Activated CD4-positive, alpha-beta memory T cell treated with anti-CD3 and anti-CD28 coated beads for 36 hours (primary cell): ENCODE measurements around the gene MEGF8. TPM values are rescaled to one million over a fixed set of nuclear protein-coding genes. Genes with fewer than 3 reads are reported as not detected.

Source experiments
- CTCF ChIA-PET: fragments of 350-600 bp; sonication (Branson Sonifier 250); formaldehyde crosslinking; loops from one replicate; lab custom pipeline; 2021; ENCODE audit warnings: antibody characterized with exemption, inconsistent platforms; lab: Charles Lee
- POLR2A ChIA-PET: fragments of 350-600 bp; sonication (Branson Sonifier 250); formaldehyde crosslinking; loops from one replicate; lab custom pipeline; 2021; ENCODE audit warnings: antibody characterized with exemption; lab: Charles Lee
- DNase-seq: peaks from one replicate; pipeline ENCODE4 v3.0.0-alpha.2; 2020
- H3K27ac Mint-ChIP-seq: one replicate; pipeline ENCODE4 v1.8.0; 2021; ENCODE audit warnings: mixed read lengths
- H3K27me3 Mint-ChIP-seq: one replicate; pipeline ENCODE4 v1.8.0; 2021; ENCODE audit warnings: mixed read lengths
- H3K36me3 Mint-ChIP-seq: one replicate; pipeline ENCODE4 v1.8.0; 2021; ENCODE audit warnings: mixed read lengths
- H3K4me1 Mint-ChIP-seq: one replicate; pipeline ENCODE4 v1.8.0; 2021; ENCODE audit warnings: low read depth, mixed read lengths
- H3K4me3 Mint-ChIP-seq: one replicate; pipeline ENCODE4 v1.8.0; 2021; ENCODE audit warnings: mild to moderate bottlenecking, mixed read lengths
- H3K9me3 Mint-ChIP-seq: one replicate; pipeline ENCODE4 v1.8.0; 2021; ENCODE audit warnings: mixed read lengths
- intact Hi-C: fragments of 100-400 bp; cut with micrococcal nuclease; formaldehyde crosslinking; loops from one replicate; pipeline ENCODE4 v1.15.1; 2023
- total RNA-seq, 2 experiments: library from RNA; stranded (reverse); gene quantifications; one replicate each; pipeline ENCODE4 v1.2.3, GENCODE V29; 2021

Gene MEGF8
- total RNA-seq, 2 experiments from 2014 or later, result 6.0 to 7.2 TPM

GRCh38 chr19:42420055-42420544 lies 94.7 kb downstream of the MEGF8 start:
- POLR2A ChIA-PET, result interaction anchor here (1.1 kb wide), 1 partner anchor 24 kb away, joined by 3 read pairs; no protein-coding TSS in a partner anchor
- Mint-ChIP-seq H3K9me3 (no peaks in the 10 kb centered on the region), H3K4me3 (no peak overlapping the region)

GRCh38 chr19:42421101-42421500 lies 95.7 kb downstream of the MEGF8 start:
- Mint-ChIP-seq H3K4me3 (no peak overlapping the region), H3K36me3 (no peaks in the 10 kb centered on the region), H3K27me3 (no peaks in the 10 kb centered on the region), H3K4me1 (peaks cover 37% of the 10 kb centered on the region), H3K9me3 (no peaks in the 10 kb centered on the region), H3K27ac (no peak overlapping the region)
- CTCF ChIA-PET, result interaction anchor here (0.9 to 4.3 kb wide), 9 partner anchors 12 to 125 kb away, joined by 3 to 43 read pairs (median 13); partner anchors contain the start of gene CEACAM1
- intact Hi-C loops, result loop anchor here (5.0 kb wide), 2 partner anchors 119 to 289 kb away; partner anchors contain the start of genes PAFAH1B3, POU2F2 and PRR19
- POLR2A ChIA-PET, result no interaction called here
- DNase-seq, result no peak

More at GRCh38 chr19:42420055-42420544, 94.7 kb downstream of the MEGF8 start:
- CTCF ChIA-PET, result interaction anchor here (0.6 to 4.3 kb wide), 18 partner anchors 9 to 443 kb away, joined by 3 to 43 read pairs (median 4); partner anchors contain the start of gene CEACAM1
- H3K27me3 Mint-ChIP-seq, result no peaks in the 10 kb centered on the region
- peak overlapping the region; percentile 19 for H3K27ac Mint-ChIP-seq
- intact Hi-C loops, result loop anchor here (1.0 to 5.0 kb wide), 3 partner anchors 13 to 288 kb away; partner anchors contain the start of genes PAFAH1B3, POU2F2 and PRR19
- H3K36me3 Mint-ChIP-seq, result no peaks in the 10 kb centered on the region
- H3K4me1 Mint-ChIP-seq, result peaks cover 37% of the 10 kb centered on the region
- DNase-seq, result peak; percentile 89

- ChIA-PET POLR2A (no interaction called here), CTCF (interaction anchor here (1.0 to 4.3 kb wide), 7 partner anchors 11 to 107 kb away, joined by 3 to 43 read pairs (median 13); partner anchors contain the start of gene CEACAM1)
- Mint-ChIP-seq H3K9me3 (no peaks in the 10 kb centered on the region), H3K36me3 (no peaks in the 10 kb centered on the region), H3K27ac (no peak overlapping the region), H3K27me3 (no peaks in the 10 kb centered on the region), H3K4me3 (peak overlapping the region; percentile 13), H3K4me1 (peaks cover 37% of the 10 kb centered on the region)
- DNase-seq, result no peak
- intact Hi-C loops, result loop anchor here (2.0 to 5.0 kb wide), 3 partner anchors 19 to 289 kb away; partner anchors contain the start of genes PAFAH1B3, POU2F2 and PRR19
These were observed 96.2 kb downstream of the MEGF8 start for GRCh38 chr19:42421591-42422031.

- Mint-ChIP-seq H3K4me1 (peaks cover 37% of the 10 kb centered on the region), H3K4me3 (peak overlapping the region; percentile 92), H3K36me3 (no peaks in the 10 kb centered on the region), H3K9me3 (no peaks in the 10 kb centered on the region), H3K27ac (peak overlapping the region; percentile 87), H3K27me3 (no peaks in the 10 kb centered on the region)
- no peak for DNase-seq
- intact Hi-C loops, result loop anchor here (2.0 to 5.0 kb wide), 3 partner anchors 19 to 290 kb away; partner anchors contain the start of genes PAFAH1B3, POU2F2 and PRR19
- ChIA-PET CTCF (interaction anchor here (1.3 to 4.3 kb wide), 4 partner anchors 10 to 290 kb away, joined by 5 to 43 read pairs (median 9); partner anchors contain the start of gene POU2F2), POLR2A (interaction anchor here (1.4 kb wide), 1 partner anchor 28 kb away, joined by 3 read pairs; no protein-coding TSS in a partner anchor)
These were observed 96.9 kb downstream of the MEGF8 start for GRCh38 chr19:42422092-42422900.

GRCh38 chr19:42422901-42423461 lies 97.5 kb downstream of the MEGF8 start:
- H3K36me3 Mint-ChIP-seq, result no peaks in the 10 kb centered on the region
- no peaks in the 10 kb centered on the region for H3K9me3 Mint-ChIP-seq
- H3K4me3 Mint-ChIP-seq, result peak overlapping the region; percentile 92
- ChIA-PET POLR2A (interaction anchor here (0.7 to 1.4 kb wide), 2 partner anchors 26 to 27 kb away, joined by 3 to 6 read pairs; no protein-coding TSS in a partner anchor), CTCF (interaction anchor here (1.0 to 4.2 kb wide), 9 partner anchors 12 to 291 kb away, joined by 3 to 40 read pairs (median 5); partner anchors contain the start of genes CEACAM1 and POU2F2)
- H3K4me1 Mint-ChIP-seq, result peaks cover 37% of the 10 kb centered on the region
- H3K27me3 Mint-ChIP-seq, result no peaks in the 10 kb centered on the region
- H3K27ac Mint-ChIP-seq, result peak overlapping the region; percentile 87
- intact Hi-C loops, result loop anchor here (1.0 to 5.0 kb wide), 5 partner anchors 18 to 291 kb away; partner anchors contain the start of genes MEGF8, PAFAH1B3, POU2F2 and PRR19
- peak; percentile 68 for DNase-seq

- CTCF ChIA-PET, result interaction anchor here (1.0 to 5.2 kb wide), 11 partner anchors 10 to 291 kb away, joined by 3 to 40 read pairs (median 5); partner anchors contain the start of genes CEACAM1 and POU2F2
- POLR2A ChIA-PET, result interaction anchor here (0.7 to 1.4 kb wide), 2 partner anchors 27 kb away, joined by 3 to 6 read pairs; no protein-coding TSS in a partner anchor
- Mint-ChIP-seq H3K9me3 (no peaks in the 10 kb centered on the region), H3K27ac (peak overlapping the region; percentile 87), H3K27me3 (no peaks in the 10 kb centered on the region), H3K4me1 (peaks cover 37% of the 10 kb centered on the region), H3K36me3 (no peaks in the 10 kb centered on the region), H3K4me3 (peak overlapping the region; percentile 92)
- peak; percentile 97 for DNase-seq
- intact Hi-C loops, result loop anchor here (1.0 to 5.0 kb wide), 5 partner anchors 17 to 291 kb away; partner anchors contain the start of genes MEGF8, PAFAH1B3, POU2F2 and PRR19
These were observed 98.3 kb downstream of the MEGF8 start for GRCh38 chr19:42423462-42424344.

GRCh38 chr19:42424345-42424707 lies 98.9 kb downstream of the MEGF8 start:
- intact Hi-C loops, result loop anchor here (5.0 kb wide), 2 partner anchors 122 to 292 kb away; partner anchors contain the start of genes PAFAH1B3, POU2F2 and PRR19
- DNase-seq, result no peak
- no peaks in the 10 kb centered on the region for H3K36me3 Mint-ChIP-seq
- peaks cover 37% of the 10 kb centered on the region for H3K4me1 Mint-ChIP-seq
- no peaks in the 10 kb centered on the region for H3K27me3 Mint-ChIP-seq
- ChIA-PET POLR2A (no interaction called here), CTCF (interaction anchor here (1.4 to 5.2 kb wide), 5 partner anchors 9 to 16 kb away, joined by 3 to 40 read pairs (median 5); no protein-coding TSS in a partner anchor)
- H3K27ac Mint-ChIP-seq, result peak overlapping the region; percentile 87
- H3K4me3 Mint-ChIP-seq, result no peak overlapping the region
- H3K9me3 Mint-ChIP-seq, result no peaks in the 10 kb centered on the region

- H3K27me3 Mint-ChIP-seq, result no peaks in the 10 kb centered on the region
These were observed 99.3 kb downstream of the MEGF8 start for GRCh38 chr19:42424712-42425131.

GRCh38 chr19:42426643-42427042 lies 101.2 kb downstream of the MEGF8 start:
- Mint-ChIP-seq H3K36me3 (no peaks in the 10 kb centered on the region), H3K9me3 (no peaks in the 10 kb centered on the region), H3K4me1 (peaks cover 17% of the 10 kb centered on the region), H3K27ac (no peak overlapping the region), H3K27me3 (no peaks in the 10 kb centered on the region), H3K4me3 (no peak overlapping the region)
- ChIA-PET CTCF (interaction anchor here (4.2 to 5.2 kb wide), 2 partner anchors 12 to 14 kb away, joined by 29 to 40 read pairs; no protein-coding TSS in a partner anchor), POLR2A (no interaction called here)
- no peak for DNase-seq
- intact Hi-C loops, result no loop called here

More at GRCh38 chr19:42424712-42425131, 99.3 kb downstream of the MEGF8 start:
- DNase-seq, result no peak
- Mint-ChIP-seq H3K4me1 (peaks cover 36% of the 10 kb centered on the region), H3K27ac (no peak overlapping the region), H3K36me3 (no peaks in the 10 kb centered on the region), H3K9me3 (no peaks in the 10 kb centered on the region), H3K4me3 (no peak overlapping the region)
- ChIA-PET CTCF (interaction anchor here (1.4 to 5.2 kb wide), 3 partner anchors 9 to 16 kb away, joined by 5 to 40 read pairs (median 29); no protein-coding TSS in a partner anchor), POLR2A (no interaction called here)
- intact Hi-C loops, result loop anchor here (5.0 kb wide), 2 partner anchors 122 to 292 kb away; partner anchors contain the start of genes PAFAH1B3, POU2F2 and PRR19

GRCh38 chr19:42427313-42427712 lies 101.9 kb downstream of the MEGF8 start, which contains the start of gene LIPE:
Gene LIPE (minus strand): TSS chr19:42427388. CDS start chr19:42427149, 239 bp downstream.
- DNase-seq, result no peak
- Mint-ChIP-seq H3K9me3 (no peaks in the 10 kb centered on the region), H3K4me1 (peaks cover 11% of the 10 kb centered on the region), H3K4me3 (no peak within 1 kb of the TSS), H3K27ac (no peak within 1 kb of the TSS), H3K27me3 (no peaks in the 10 kb centered on the region), H3K36me3 (no peaks in the 10 kb centered on the region)
- POLR2A ChIA-PET, result no interaction called here
- CTCF ChIA-PET, result interaction anchor here (1.8 to 5.2 kb wide), 3 partner anchors 11 to 13 kb away, joined by 6 to 40 read pairs (median 29); no protein-coding TSS in a partner anchor
- intact Hi-C loops, result no loop called here
